HUES64 (cell line): ENCODE measurements around the gene KRTAP2-3. TPM values are rescaled to one million over a fixed set of nuclear protein-coding genes. Genes with fewer than 3 reads are reported as not detected.
"Not testable (repeated sequence)": the region's sequence is repeated elsewhere in the genome, so short reads cannot be mapped to it uniquely, and the experiment has no call there.

Source experiments
- H3K27ac ChIP-seq: 2 replicates; pipeline ENCODE4 v1.7.0; 2013; ENCODE audit warnings: low read depth, low read length, inconsistent platforms
- H3K27me3 ChIP-seq: 2 replicates; pipeline ENCODE4 v1.6.1; 2013; ENCODE audit warnings: mild to moderate bottlenecking, low read length; ENCODE audit not compliant: insufficient read depth
- H3K36me3 ChIP-seq: 2 replicates; pipeline ENCODE4 v1.6.1; 2013; ENCODE audit warnings: mild to moderate bottlenecking, low read length; ENCODE audit not compliant: insufficient read depth
- H3K4me1 ChIP-seq: 2 replicates; pipeline ENCODE4 v1.6.1; 2013; ENCODE audit warnings: mild to moderate bottlenecking, low read length, moderate library complexity; ENCODE audit not compliant: insufficient read depth
- H3K4me3 ChIP-seq: 2 replicates; pipeline ENCODE4 v1.5.1; 2013; ENCODE audit warnings: mild to moderate bottlenecking, low read length, moderate library complexity
- H3K9ac ChIP-seq: 2 replicates; pipeline ENCODE4 v1.6.1; 2013; ENCODE audit warnings: mild to moderate bottlenecking, low read depth, low read length
- H3K9me3 ChIP-seq: 2 replicates; pipeline ENCODE4 v1.6.1; 2013; ENCODE audit warnings: low read depth, low read length; ENCODE audit not compliant: insufficient read depth
- WGBS: fragments of 150-250, 120-280 bp; methylation state at CpG from one replicate; pipeline ENCODE4 v1.1.7; 2013; ENCODE audit warnings: missing lambda C conversion rate; 5-methylcytosine and 5-hydroxymethylcytosine counted together
- polyA plus RNA-seq, 2 experiments: library from polyadenylated mRNA; stranded (reverse); fragments of 50-300 nt; gene quantifications; one replicate each; pipeline ENCODE4 v1.2.3, GENCODE V29; 2013

The KRTAP2-3 gene, protein sequence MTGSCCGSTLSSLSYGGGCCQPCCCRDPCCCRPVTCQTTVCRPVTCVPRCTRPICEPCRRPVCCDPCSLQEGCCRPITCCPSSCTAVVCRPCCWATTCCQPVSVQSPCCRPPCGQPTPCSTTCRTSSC
- not detected for polyA plus RNA-seq (2013, experiment 1 of 2)
- not detected for polyA plus RNA-seq (2013, experiment 2 of 2)

DNA sequence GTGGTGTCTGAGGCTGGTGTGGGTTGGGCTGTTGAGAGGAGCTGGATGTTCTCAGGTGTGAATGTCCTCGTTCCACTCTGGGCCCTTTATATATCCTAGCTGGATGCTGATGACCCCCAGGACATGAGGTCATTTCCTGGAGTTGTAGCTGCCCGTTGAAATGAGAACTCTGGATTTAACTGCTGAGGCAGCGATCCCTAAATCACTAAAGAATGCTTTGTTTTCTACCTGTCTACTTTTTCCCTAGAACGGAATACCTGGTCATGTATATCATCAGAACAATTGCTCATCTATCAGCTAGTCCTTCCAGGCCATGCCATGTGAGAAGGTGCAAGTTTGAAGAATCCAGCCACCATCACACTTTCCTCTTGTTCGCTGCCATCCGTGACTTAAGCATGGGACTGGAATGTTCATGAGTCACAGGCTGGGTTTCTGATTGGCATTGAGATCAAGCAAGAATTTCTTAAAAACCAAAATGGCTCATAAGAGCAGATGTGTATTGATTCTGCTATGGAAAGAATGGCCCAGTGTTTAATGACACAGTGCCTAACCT lies at the start of gene KRTAP2-3:
Gene KRTAP2-3 (minus strand): TSS at position 63 of the 553 bp plus-strand sequence. CDS start 64 bp downstream, outside the sequence.
- H3K4me1 ChIP-seq, result peaks cover 7% of the 10 kb centered on the region; the same call in 1 of the 2 replicates
- WGBS, result 88% methylated on average over 6 of the region's 6 CpGs
- H3K9ac ChIP-seq, result no peak within 1 kb of the TSS
- H3K9me3 ChIP-seq, result 0 out of 2 replicates have a peak, but pooled peaks cover 4% of the 10 kb centered on the region
- no peak within 1 kb of the TSS for H3K4me3 ChIP-seq
- no peaks in the 10 kb centered on the region for H3K36me3 ChIP-seq
- no peak within 1 kb of the TSS for H3K27ac ChIP-seq
- H3K27me3 ChIP-seq, result no peaks in the 10 kb centered on the region

DNA sequence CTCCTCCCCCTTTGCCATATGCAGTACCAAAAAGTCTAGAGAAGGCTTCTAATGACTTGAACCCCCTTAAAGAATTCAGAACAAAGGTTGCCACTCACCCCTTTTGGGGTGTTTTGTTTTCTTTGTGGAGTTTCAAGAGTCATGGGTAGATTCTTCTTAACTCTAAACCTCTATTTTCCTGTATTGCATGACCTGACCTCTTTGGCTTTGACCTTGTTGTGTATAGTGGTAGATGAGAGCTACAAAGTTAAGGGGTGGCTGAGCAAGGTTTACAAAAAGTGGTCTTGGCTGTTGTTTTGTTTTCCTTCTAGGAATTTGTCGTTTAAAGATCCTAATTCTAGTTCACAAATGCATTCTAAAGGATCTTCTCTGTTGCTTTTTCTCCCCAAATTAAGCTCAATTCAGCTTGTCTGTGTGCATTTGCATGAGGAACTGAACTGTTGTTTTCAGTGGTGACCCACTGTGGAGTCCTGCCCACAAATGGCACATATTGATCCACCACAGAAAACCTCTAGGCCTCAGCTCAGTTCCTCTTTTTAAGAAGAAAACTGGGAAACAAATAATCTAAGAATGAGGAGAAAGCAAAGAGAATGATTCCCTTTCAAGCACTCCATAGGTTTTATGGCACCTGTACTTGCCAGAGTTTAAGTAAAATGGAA lies 48.9 kb upstream of the KRTAP2-3 start:
- not testable (repeated sequence) for H3K4me3 ChIP-seq, H3K27me3 ChIP-seq, H3K9ac ChIP-seq, H3K27ac ChIP-seq, H3K36me3 ChIP-seq
- peaks cover 21% of the 10 kb centered on the region for H3K4me1 ChIP-seq
- WGBS, result 40% methylated on average over 1 of the region's 1 CpG
- H3K9me3 ChIP-seq, result peaks cover 30% of the 10 kb centered on the region

DNA sequence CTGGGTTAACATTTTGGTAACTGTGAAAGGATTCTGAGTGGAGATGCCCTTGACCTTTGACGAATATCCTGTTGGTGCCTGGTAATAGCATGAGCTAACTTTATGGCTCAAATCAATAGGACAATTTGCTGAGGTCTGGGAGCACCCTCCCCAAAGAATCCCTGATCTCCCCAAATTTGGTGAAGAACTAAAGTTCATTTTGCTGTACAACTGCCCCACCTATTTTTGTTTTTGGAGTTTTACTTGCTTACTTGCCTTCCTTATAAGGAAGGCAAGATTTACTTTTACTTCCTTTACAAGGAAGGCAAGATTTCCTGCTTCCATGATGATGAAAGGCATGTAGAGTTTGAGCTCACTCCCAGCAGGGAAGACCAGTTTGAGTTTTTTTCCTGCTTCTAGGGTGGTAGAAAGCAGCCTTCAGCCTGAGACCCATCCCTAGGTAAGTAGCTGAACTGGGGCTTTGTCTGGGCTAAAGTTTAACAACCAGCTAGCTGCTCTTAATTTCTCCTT lies 48.1 kb upstream of the KRTAP2-3 start:
- Histone ChIP-seq H3K4me3 (no peak overlapping the region), H3K36me3 (no peaks in the 10 kb centered on the region), H3K4me1 (peaks cover 21% of the 10 kb centered on the region), H3K27me3 (no peaks in the 10 kb centered on the region), H3K9me3 (peaks cover 26% of the 10 kb centered on the region), H3K27ac (peak overlapping the region; percentile 41; the same call in 1 of the 2 replicates), H3K9ac (no peak overlapping the region)
- 100% methylated on average over 1 of the region's 1 CpG for WGBS

- H3K27ac ChIP-seq, H3K27me3 ChIP-seq, H3K9me3 ChIP-seq, H3K9ac ChIP-seq, H3K4me3 ChIP-seq, H3K36me3 ChIP-seq: not testable (repeated sequence)
- H3K4me1 ChIP-seq, result peaks cover 21% of the 10 kb centered on the region
- WGBS, result 87% methylated on average over 10 of the region's 10 CpGs
These were observed 45.4 kb upstream of the KRTAP2-3 start, which contains the start of gene KRTAP4-9 for GRCh38 chr17:41105347-41105746. Gene KRTAP4-9, plus strand, starts transcription at chr17:41105389. Its CDS starts 0 bp downstream, at chr17:41105389.

GRCh38 chr17:41104386-41105038 lies 44.6 kb upstream of the KRTAP2-3 start:
- peaks cover 21% of the 10 kb centered on the region for H3K4me1 ChIP-seq
- not testable (repeated sequence) for H3K27me3 ChIP-seq, H3K36me3 ChIP-seq, H3K9ac ChIP-seq, H3K9me3 ChIP-seq, H3K4me3 ChIP-seq, H3K27ac ChIP-seq
- WGBS, result 88% methylated on average over 2 of the region's 2 CpGs

DNA sequence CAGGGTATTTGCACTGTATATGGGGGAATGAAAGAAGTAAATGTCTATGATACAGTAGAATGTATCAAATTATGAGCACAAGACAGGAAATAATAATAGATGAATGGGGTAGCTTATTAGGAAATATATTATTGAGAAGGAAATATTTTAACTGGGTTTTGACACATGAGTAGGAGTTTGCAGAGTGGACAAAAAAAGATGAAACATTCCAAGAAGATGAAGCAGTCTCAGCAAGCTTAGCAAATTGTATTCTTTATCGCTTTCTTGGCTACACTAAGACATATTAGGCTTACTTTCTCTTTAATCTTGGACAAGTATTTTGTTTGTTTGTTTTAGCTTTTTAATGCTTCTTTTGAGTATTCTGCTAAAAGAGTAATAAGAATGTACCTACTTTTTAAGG lies 44.0 kb upstream of the KRTAP2-3 start:
- Histone ChIP-seq H3K9me3 (no peaks in the 10 kb centered on the region), H3K4me1 (peaks cover 21% of the 10 kb centered on the region), H3K27me3 (no peaks in the 10 kb centered on the region), H3K4me3 (no peak overlapping the region), H3K36me3 (no peaks in the 10 kb centered on the region), H3K9ac (no peak overlapping the region), H3K27ac (no peak overlapping the region)
- WGBS, result no CpG with 5 or more reads among the region's 1 CpG

DNA sequence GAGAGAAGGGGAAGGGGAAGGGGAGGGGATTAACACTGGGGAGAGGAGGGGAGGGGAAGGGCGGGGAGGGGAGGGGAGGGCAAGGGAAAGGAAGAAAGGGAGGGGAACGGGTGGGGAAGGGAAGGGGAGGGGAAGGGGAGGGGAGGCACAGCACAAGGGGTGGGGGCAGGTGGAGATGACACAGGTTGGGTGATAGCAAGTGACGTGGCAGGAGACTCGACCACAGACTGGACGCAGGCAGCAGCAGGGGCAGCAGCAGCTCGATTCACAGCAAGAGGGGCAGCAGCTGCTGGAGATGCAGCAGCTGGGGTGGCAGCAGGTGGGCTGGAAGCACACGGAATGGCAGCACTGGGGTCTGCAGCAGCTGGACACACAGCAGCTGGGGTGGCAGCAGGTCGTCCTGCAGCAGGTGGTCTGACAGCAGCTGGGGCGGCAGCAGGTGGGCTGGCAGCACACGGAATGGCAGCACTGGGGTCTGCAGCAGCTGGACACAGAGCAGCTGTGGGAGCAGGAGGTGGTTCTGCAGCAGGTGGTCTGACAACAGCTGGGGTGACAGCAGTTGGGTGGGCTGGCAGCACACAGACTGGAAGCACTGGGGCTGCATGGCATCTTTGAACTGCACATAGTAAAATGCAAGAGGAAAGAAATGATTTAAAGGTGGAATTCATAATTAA lies 41.8 kb upstream of the KRTAP2-3 start, which contains the start of gene KRTAP4-16:
Gene KRTAP4-16 (minus strand): TSS at position 624 of the 674 bp plus-strand sequence. CDS start 0 bp downstream, at position 624.
- no peak within 1 kb of the TSS for H3K4me3 ChIP-seq
- no peak within 1 kb of the TSS for H3K9ac ChIP-seq
- no peaks in the 10 kb centered on the region for H3K9me3 ChIP-seq
- H3K4me1 ChIP-seq, result peaks cover 4% of the 10 kb centered on the region
- no peaks in the 10 kb centered on the region for H3K36me3 ChIP-seq
- WGBS, result 61% methylated on average over 9 of the region's 10 CpGs
- no peaks in the 10 kb centered on the region for H3K27me3 ChIP-seq
- H3K27ac ChIP-seq, result no peak within 1 kb of the TSS

GRCh38 chr17:41099682-41100480 lies 40.0 kb upstream of the KRTAP2-3 start:
- not testable (repeated sequence) for H3K4me1 ChIP-seq, H3K9ac ChIP-seq, H3K9me3 ChIP-seq, H3K27me3 ChIP-seq, H3K27ac ChIP-seq, H3K4me3 ChIP-seq, H3K36me3 ChIP-seq
- 95% methylated on average over 7 of the region's 7 CpGs for WGBS

DNA sequence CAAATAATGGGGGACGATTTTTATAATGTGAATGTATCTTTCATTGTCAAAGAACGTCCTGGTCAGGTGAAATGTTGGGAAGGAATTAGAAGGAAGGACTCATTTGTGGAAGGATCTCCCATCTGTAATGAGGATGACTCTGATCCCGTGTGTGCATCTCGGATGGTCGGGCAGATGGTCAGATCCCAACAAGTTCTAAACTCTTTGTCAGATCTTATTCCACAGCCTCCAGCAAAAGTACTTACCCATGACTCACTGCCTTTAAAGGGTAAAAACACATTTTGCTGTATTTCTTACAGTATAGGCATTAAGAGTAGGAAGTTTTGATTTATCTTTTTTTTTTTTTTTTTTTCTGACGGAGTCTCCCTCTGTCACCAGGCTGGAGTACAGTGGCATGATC lies 38.6 kb upstream of the KRTAP2-3 start:
- 0 out of 2 replicates have a peak, but pooled peaks cover 3% of the 10 kb centered on the region for H3K9me3 ChIP-seq
- no peak overlapping the region for H3K9ac ChIP-seq
- no peak overlapping the region for H3K27ac ChIP-seq
- H3K36me3 ChIP-seq, result no peaks in the 10 kb centered on the region
- WGBS, result 94% methylated on average over 6 of the region's 6 CpGs
- H3K4me1 ChIP-seq, result no peaks in the 10 kb centered on the region
- no peaks in the 10 kb centered on the region for H3K27me3 ChIP-seq
- H3K4me3 ChIP-seq, result no peak overlapping the region

DNA sequence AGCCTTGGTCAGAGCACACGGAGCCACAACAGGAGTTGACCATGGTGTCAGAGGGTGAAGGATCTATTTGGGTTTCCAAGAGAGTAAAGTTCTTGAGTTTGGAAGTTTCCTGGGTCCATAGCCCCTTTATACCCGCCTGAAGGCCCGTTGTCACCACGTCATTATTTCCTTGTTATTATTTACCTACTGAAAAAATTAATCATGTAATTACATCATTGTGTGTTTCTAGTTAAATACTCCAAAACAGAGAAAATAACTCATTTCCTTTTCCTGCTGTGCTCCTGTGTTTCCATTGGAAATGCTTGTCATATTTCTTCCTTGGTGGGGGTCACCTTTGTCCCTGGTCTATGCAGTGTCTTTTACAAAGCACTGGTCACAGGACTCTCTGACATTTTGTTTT lies 38.1 kb upstream of the KRTAP2-3 start, which contains the start of gene KRTAP4-8:
Gene KRTAP4-8 (minus strand): TSS at position 101 of the 400 bp plus-strand sequence. CDS start 58 bp downstream, at position 43.
- no peak within 1 kb of the TSS for H3K4me3 ChIP-seq
- H3K9me3 ChIP-seq, result 0 out of 2 replicates have a peak, but pooled peaks cover 3% of the 10 kb centered on the region
- H3K4me1 ChIP-seq, result no peaks in the 10 kb centered on the region
- H3K27ac ChIP-seq, result no peak within 1 kb of the TSS
- no peak within 1 kb of the TSS for H3K9ac ChIP-seq
- no peaks in the 10 kb centered on the region for H3K36me3 ChIP-seq
- H3K27me3 ChIP-seq, result no peaks in the 10 kb centered on the region
- 73% methylated on average over 1 of the region's 4 CpGs for WGBS
